NCI-H1930 (cell line): Measurements from ENCODE around the gene GPS2.
A peak's percentile ranks its signal among the peaks of the same experiment; 100 is the strongest.

Source experiments
- DNase-seq, 2 experiments: peaks; one replicate each; lab custom pipeline; 2025; lab: John Stamatoyannopoulos, UW

Gene GPS2

DNA sequence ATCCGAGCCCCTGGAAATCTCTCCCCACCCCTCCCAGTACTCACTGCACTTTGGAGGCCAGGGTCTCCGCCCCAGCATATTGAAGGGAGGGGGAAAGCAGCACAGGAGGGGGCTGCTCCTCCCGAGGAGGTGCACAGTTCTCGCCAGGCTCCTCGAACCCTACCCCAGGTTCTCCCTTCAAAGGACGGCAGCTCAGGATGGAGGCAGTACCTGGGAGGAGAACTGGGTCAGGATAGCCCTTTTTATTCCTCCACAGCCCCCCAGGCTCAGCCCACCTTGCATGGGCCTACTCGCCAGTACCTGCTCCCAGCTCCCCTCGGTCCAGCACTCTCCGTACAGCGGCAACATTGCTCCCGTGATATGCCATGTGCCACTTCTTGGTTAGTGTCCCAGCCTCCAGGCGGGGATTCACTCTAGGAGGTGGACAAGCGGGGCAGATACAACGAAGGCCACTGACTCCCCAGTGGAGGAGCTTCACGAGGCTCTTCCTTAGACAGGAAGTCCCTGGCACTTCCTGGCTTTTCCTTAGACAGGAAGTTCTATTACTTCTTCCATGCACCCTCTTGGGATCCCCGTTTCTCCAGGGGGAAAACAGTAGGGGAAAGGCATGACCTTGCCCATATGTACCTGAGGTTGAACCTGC, 2.1 kb upstream of the GPS2 start:
- DNase-seq: no peak

DNA sequence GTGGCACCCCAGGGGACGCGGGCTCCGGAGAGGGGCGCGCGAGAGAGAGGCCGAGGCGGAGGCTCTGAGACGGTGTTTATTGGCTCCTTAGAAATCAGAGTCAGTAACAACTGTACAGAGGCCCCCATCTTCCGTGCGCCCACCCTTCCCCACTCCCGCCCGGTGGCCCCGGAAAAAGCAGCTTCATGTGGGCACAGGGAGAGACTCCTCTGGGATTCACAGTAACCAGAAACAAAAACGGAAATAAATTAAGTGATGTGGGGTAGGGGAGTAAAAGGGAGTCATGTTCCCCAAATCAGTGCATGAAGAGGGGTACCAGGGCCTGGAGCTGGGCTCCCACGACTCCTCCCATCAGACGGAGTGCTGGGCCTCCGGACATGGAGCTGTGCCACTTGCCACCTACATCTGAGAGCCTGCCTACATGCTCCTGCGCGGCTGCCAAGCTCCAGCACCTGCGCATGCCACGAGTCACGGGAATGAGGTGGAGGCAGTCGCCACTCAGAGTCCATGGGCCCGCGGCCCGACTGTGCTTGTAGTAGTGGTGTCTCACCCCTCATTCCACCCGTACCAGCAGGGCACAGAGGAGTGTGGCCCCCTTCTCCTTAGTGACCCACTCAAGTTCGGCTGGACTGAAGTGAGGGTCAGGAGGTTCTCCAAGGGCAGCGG, 543 bp upstream of the GPS2 start:
- DNase-seq: no peak

DNA sequence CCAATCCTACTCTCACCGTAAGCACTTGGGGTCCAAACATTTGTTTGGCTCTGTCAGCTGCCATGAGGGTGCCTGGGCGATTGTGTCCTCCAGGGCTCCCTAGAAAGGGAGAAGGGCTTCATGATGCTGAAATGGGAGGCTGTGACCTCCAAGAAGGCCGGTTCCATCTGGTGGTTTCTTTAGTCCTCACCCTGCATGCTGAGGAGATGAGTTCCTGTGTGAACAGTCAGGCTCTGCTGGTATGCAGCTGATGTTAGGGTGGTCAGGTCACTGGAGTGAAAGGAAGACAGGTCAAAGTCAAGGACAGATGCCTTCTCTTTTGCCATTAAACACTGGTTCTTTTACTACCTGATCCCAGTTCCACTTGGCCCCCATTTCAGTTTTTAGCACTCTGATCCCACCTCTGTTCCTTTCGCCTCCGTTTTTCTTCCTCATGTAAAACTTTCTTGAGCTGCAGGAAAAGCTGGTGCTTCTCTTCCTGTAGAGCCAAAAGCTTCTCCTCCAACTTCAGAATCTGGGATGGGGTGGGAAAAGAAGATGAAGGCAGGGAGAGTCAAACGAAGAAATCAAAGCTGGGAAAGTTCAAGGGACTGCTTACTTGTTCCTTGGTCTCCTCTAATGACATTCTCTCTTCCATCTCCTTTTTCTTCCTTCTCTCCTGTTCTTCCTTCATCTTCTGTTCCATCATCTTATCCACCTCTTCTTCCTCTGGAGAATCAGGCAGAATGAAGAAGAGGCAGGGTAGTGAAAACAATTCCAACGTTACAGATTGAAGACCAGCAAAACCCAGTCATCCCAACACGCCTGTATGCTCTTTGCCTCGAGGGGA, 1.1 kb downstream of the GPS2 start:
- DNase-seq: no peak

DNA sequence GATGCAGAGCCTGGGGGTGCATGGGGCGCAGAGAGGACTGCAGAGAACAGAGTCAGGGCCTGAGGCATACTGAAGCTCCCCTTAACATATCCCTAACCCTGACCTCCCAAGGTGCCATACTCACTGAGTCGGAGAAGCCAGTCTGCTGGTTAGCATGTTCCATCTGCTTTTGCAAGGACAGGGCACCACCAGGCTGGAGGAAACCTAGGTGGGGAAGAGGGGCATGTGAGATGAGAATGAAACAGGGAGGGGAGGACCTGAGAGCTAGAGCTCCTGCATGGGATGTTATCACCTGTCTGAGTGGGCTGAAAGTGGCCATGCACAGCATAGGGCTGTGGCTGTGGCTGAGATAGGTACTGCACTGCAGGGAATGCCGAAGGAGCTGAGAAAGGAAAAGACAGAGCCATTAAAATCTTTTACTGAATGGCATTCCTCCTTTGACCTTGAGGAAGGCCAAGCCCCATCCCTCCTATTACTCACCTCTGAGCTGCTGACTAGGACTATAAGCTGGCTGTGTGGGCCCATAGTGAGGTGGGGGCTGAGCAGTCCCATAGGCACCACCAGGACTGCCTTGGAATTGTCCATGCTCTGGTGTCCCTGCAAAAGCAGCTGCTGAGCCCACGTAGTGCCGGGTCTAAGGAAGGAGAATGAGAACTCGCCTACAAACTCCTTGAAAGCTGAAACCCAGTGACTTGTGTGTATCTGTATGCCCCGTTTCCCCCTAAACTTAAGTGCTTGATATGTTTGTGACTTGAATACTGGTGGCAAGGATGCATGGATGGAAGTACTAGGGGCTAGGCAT, 1.9 kb downstream of the GPS2 start:
- no peak for DNase-seq

DNA sequence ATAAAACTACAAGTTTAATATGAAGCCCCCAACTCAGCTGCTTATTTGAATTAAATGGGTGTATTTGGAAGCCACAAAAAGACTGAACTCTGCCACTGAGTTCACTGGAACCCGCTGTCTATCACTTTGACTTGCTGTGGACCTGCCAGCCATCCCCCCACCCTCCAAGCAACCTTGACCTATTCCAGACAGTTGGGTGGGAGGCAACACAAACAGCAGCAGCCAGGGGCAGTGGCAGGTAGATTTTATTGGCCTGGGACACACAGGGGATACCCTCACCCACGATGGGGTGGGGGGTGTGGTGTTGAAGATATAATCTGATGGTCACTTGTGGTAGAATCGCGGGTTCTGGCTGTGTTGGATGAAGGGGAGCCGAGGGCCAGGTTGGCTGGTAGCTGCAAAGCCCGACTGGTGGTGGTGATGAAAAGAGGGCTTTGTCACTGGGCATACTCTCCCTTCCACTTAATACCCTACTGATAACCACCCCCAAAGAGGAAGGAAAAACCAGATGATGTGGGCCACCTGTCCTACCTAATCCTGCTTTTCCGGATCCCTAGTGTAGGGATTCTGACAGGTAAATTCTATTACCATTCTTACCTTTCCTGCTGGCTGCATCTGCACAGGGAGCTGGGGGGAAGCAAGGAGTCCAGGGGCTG, 2.6 kb downstream of the GPS2 start:
- DNase-seq: no peak

DNA sequence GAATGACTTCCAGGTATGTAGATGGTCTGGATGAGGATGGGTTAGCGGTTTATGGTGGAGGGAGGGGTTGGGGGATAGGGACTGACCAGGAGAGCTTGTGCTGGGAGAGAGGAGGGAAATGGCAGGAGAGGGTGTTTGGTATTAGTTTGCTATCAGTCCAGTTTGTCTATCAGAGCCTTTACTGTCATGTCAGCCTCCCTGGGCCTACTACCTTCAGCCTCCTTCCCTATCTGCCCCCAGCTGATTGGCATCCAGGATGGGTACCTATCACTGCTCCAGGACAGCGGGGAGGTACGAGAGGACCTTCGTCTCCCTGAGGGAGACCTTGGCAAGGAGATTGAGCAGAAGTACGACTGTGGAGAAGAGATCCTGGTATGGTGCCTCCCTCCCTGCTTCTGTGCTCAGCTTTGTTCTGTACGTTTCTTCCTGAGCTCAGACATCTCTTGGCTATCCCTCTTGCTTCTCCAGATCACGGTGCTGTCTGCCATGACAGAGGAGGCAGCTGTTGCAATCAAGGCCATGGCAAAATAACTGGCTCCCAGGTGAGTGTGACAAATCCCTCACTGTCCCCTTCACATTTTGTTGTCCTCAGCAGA, 4.0 kb downstream of the GPS2 start:
- DNase-seq: no peak

DNA sequence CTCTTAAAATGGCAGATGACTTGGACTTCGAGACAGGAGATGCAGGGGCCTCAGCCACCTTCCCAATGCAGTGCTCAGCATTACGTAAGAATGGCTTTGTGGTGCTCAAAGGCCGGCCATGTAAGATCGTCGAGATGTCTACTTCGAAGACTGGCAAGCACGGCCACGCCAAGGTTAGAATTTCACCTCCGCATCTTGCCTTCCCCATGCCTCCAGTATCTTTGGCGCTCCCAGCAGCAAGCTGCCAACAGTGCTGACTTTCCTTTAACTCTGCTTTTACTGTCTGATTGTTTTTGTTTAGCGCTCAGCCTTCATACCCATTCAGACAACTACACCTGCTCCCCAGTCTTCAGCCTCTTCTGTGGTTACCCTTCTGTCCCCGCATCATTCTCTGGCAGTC, 5.5 kb downstream of the GPS2 start:
- no peak for DNase-seq

DNA sequence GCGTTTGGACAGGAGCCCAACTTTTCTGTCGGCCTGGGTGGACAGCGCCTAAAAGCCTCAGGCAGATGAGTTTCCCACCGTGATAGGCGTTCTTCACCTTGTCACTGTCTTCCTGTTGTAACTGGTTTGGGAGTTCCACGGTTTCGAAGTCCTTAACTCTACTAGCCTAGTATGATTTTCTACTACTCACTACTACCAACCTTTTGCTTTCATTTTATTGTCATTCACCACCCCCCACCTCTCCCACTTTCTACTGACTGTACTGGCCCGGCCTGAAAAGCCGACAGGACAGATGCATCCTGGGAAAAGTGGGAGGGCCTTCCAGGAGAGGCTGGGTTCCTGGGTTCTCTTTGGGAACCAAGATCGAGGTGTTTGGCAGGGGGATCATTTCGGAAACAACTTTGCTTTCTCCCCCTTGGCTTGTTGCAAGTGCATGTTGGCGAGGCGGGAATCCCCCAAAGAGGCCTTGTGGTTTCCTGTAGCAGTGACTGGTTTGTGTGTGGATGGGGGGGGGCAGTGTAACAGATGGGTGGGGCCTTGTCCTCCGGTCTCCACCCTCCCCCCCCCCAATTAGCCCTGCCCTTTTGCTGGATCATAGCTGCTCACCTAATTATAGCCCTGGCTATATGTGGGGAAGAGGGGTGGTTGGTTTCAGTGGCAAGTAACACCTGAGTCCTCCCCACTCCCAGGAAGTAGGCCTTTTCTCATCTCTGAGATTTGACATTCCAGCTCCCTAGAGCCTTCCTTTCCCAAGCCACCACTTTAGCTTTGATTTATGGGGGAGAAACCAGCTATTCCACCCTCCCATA, 6.3 kb downstream of the GPS2 start:
- DNase-seq: peak; percentile 7 to 20

DNA sequence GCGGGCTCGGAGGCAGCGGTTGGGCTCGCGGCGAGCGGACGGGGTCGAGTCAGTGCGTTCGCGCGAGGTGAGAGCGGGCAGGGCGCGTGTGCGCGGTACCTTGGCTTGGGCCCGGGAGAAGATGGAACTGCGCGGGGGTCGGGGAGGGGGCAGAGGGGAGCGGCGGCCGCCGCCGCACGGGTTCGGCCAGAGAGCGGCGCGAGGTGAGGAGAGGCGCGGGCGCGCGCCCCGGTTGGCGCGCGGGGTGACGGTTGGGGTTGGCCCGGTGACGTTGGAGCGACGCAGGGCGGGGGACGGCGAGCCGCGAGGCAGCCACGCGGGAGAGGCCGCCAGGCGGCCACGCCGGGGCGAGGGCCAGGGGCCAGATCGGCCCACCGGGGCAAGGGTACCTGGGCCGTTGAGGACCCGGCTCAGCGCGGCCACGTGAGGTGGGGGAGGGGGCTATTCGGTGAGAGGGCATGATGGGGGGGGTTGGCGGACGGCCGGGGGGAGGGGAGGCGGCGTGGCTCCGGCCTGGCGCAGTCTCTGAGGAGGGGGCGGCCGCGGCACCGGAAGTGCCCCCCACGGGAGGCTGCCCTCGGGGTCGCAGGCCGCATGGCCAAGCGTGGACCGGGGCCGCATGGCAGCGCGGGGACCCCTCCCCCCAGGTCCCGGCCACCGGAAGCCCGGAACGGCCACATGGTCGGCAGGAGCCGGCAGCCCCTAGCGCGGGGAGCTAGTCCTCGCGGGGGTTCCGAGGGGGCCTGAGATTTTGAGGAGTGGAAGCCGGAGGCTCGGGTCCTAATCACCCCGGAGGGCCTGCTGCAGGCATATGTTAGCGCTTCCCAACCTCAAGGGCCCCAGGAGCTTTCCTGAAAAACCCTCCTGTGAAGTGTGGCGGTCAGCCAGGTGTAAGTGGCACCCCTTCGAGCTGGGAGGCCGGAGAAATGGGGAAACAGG, 7.2 kb downstream of the GPS2 start:
- peak; percentile 40 to 42 for DNase-seq

DNA sequence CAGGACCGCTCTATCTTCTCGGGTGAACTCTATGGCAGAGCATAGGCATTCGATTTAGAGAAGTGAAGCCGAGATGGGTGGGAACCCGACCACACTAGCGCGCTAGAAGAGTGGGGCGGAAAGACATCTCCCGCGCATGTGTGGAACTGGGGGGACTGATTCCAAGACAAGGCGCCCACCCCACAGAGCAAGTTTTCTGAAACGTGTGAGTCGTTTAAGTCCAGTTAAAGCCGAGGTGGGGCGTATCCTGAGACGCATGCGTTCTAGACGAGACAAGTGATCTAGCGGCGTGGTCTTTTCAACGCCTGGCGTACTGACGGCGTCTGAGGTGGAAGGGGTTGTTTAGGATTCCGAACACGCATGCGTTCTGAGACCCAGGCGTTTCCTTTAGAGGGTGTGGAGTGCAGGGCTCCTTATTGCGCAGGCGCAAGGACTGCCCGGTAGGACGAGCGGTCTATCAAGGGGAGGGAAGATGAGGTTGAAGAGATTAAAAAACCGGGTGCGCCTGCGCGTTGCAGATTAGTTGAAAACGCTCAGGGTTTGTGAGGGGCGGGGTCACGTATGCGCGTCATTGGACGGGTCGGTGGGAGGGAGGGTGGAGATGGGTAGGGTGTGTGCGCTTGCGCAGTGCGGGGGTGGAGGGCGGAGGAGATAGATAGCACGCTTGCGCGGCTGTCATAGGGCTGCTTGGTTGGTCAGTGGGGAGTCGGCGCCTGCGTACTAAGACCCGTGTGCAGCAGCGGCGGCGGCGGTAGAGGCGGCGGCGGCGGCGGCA, 8.1 kb downstream of the GPS2 start, which contains the start of gene EIF5A:
EIF5A (plus strand) TSS at position 718 of the 775 bp plus-strand sequence. CDS start 2,008 bp downstream, outside the sequence.
- DNase-seq: peak; percentile 99 to 100

DNA sequence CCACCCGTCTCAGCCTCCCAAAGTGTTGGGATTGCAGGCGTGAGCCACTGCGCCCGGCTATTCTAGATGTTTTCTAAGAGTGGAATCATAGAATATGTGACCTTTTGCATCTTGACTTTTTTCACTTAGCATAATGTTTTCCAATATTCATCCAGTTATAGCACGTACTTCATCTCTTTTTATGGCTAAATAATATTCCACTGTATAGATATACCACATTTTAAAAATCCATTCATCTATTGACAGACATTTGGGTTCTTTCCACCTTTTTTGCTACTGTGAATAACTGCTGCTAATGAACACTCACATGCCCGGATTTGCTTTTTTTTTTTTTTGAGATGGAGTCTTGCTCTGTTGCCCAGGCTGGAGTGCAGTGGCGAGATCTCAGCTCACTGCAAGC, 11.0 kb downstream of the GPS2 start:
- no peak for DNase-seq

DNA sequence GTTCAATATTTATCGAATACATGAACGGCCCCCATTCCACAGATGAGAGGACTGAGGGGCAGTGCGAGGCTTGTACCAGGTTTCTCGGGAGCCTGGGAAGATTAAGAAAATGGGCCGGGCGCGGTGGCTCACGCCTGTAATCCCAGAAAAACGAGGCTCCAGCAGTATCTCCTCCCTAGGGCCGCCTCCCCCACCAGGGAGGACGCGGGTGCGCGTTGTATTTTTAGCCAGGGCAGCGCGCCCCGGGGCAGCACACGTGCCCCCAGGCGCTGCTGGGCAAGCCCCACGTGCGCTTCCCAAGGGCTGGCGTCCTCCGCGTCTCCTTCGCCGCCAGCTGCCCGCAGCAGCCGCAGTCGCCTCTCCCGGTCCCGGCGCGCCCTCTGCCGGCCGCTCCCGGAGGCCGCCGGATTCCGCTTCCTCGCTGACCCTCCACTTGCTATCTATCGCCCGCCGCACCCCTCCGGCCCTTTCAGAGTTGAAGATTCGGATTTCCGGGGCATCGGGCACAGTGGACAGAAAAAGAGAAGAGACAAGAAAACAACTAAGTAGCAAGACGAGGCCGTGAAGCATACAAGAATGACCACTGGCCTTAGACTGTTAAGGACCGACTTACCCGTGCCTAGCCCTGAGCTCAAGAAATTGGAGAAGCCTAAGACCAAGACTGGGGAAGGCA, 18.8 kb downstream of the GPS2 start:
- DNase-seq: peak; percentile 65 to 82

DNA sequence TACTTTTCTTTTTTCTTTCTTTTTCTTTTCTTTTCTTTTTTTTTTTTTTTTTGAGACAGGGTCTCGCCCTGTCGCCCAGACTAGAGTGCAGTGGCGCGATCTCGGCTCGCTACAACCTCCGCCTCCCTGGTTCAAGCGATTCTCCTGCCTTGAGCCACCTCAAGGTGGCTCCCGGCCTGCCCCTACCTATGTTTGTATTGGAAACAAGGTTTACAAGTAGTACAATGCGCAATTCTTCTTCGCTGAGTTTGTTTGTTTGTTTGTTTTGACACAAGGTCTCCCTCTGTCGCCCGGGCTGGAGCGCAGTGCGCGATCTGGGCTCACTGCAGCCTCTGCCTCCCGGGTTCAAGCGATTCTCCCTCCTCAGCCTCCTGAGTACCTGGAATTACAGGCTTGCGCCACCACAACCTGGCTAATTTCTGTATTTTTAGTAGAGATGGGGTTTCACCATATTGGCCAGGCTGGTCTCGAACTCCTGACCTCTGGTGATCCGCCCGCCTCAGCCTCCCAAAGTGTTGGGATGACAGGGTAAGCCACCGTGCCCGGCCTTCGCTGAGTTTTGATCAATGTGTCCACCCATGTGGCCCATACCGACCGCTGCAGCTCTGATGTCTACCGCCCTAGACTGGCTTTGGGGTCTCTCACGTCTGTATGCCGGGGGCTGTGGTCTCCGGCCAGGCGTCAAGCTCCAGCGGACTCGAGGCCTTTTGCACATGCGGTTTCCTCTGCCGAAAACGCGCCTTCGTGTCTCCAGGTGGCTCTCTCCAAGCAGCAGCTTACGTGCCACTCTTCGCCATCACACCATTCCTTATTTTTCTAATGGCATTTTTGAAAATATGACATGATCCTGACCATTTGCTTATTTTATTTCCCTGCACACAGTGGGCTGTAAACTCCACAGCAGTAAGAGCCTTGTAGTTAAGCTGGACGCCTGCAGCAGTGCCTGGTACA, 19.7 kb downstream of the GPS2 start:
- peak; percentile 19 to 33 for DNase-seq

DNA sequence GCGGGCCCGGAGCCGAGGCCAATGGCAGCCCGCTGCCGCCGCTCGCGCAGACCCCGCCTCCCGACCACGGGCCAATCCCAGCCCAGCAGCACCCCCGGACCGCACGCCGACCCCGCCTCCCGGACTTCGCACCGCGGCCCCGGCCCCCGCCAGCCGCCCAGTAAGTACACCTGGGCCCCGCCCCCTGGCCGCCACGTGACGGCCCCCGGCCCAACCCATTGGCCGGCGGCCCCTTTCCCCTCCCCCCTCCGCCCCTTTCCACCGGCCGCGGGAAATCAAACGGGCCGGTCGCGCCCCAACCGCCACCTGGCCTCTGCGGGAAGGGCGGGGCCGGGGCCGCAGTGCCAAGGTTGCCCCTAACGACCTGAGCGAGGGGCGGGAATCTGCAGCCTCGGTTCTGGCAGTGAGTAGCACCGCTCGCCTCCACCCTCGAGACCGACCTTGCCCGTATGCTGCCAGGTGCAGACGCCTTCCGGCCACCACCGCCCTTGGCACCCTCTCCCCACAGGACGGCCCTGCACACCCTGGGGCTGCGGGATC, 20.5 kb downstream of the GPS2 start, which contains the start of gene YBX2:
YBX2 (minus strand) TSS at position 26 of the 540 bp plus-strand sequence. CDS start 139 bp downstream, outside the sequence.
- peak; percentile 88 to 93 for DNase-seq

DNA sequence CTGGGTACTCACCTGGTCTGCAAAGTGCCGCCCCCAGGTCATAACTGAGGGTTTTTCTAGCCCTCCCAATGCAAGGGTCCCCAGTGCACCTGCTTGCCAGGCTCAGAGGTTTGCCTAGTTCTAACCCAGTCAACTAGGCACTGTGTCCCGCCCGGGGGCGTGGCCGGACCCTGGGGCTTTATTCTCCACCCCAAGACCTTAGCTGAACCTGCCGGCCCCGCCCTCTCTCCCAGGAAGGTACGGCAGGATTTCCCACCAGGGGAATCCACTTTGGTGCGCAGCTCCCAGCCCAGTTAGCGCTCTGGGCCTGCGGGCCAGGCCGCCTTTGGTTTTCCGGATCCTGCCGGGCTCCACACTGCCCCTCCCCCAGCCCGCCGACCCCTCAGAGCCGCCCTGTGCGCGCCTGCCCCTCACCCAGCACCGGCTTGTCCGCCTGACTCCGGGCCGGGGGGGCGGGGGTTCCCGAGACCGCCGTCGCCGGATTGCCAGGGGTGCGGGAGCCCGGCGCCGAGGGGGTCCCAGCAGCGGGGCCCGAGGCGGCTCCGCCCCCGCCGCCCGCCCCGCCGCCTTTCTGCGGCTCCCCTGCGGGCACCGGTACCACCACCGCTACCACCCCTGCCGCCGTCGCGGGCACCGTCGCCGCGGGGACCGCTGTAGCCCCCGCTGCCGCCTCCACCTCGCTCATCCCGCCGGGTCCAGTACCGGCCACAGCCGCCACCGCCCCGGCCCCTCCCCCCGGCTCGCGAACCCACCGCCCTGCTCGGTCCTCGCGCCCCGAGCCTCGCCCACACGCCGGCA, 21.1 kb downstream of the GPS2 start:
- peak in 1 of 2 experiments; percentile 12 for DNase-seq
